Measurements from ENCODE around the gene UNC5A. TPM values are rescaled to one million over a fixed set of nuclear protein-coding genes. Genes with fewer than 3 reads are reported as not detected.

Gene UNC5A
- total RNA-seq, 4 donors from 2014 or later, result 0.48 TPM; not detected in 3

GRCh38 chr5:176863765-176864098 is 53.4 kb downstream of the UNC5A start:
- no peaks in the 10 kb centered on the region for H3K27me3 ChIP-seq
- DNase-seq, result no peak
- H3K4me1 ChIP-seq, result no peaks in the 10 kb centered on the region
- H3K27ac ChIP-seq, result no peak overlapping the region
- H3K4me3 ChIP-seq, result no peak overlapping the region
- intact Hi-C loops (cut with DNase I; ENCODE audit: low total_unique reads), result no loop called here
- TF ChIP-seq POLR2A (IDR thresholded peaks at IDR 0.05) (no peak), CTCF (IDR thresholded peaks at IDR 0.05) (no peak)
- H3K36me3 ChIP-seq, result no peaks in the 10 kb centered on the region
- H3K9me3 ChIP-seq, result no peaks in the 10 kb centered on the region

GRCh38 chr5:176864755-176865154 is 54.4 kb downstream of the UNC5A start:
- no peaks in the 10 kb centered on the region for H3K4me1 ChIP-seq
- H3K4me3 ChIP-seq, result no peak overlapping the region
- no peaks in the 10 kb centered on the region for H3K9me3 ChIP-seq
- DNase-seq, result no peak
- TF ChIP-seq POLR2A (IDR thresholded peaks at IDR 0.05) (no peak), CTCF (IDR thresholded peaks at IDR 0.05) (no peak)
- no peaks in the 10 kb centered on the region for H3K36me3 ChIP-seq
- intact Hi-C loops (cut with DNase I; ENCODE audit: low total_unique reads), result no loop called here
- H3K27ac ChIP-seq, result no peak overlapping the region
- H3K27me3 ChIP-seq, result no peaks in the 10 kb centered on the region

- Histone ChIP-seq H3K4me1 (no peaks in the 10 kb centered on the region), H3K36me3 (no peaks in the 10 kb centered on the region), H3K27ac (no peak overlapping the region), H3K27me3 (no peaks in the 10 kb centered on the region), H3K4me3 (no peak overlapping the region), H3K9me3 (no peaks in the 10 kb centered on the region)
- no peak for TF ChIP-seq CTCF (IDR thresholded peaks at IDR 0.05)
- TF ChIP-seq POLR2A (IDR thresholded peaks at IDR 0.05), result no peak
- intact Hi-C loops (cut with DNase I; ENCODE audit: low total_unique reads), result no loop called here
- no peak for DNase-seq
These were observed 55.6 kb downstream of the UNC5A start for GRCh38 chr5:176865964-176866363.

GRCh38 chr5:176866707-176867310 is 56.5 kb downstream of the UNC5A start:
- Histone ChIP-seq H3K4me1 (no peaks in the 10 kb centered on the region), H3K9me3 (no peaks in the 10 kb centered on the region), H3K27me3 (no peaks in the 10 kb centered on the region), H3K4me3 (no peak overlapping the region), H3K27ac (no peak overlapping the region), H3K36me3 (no peaks in the 10 kb centered on the region)
- intact Hi-C loops (cut with DNase I; ENCODE audit: low total_unique reads), result no loop called here
- TF ChIP-seq POLR2A (IDR thresholded peaks at IDR 0.05) (no peak), CTCF (IDR thresholded peaks at IDR 0.05) (no peak)
- DNase-seq, result no peak

- TF ChIP-seq CTCF (IDR thresholded peaks at IDR 0.05) (no peak), POLR2A (IDR thresholded peaks at IDR 0.05) (no peak)
- no peak overlapping the region for H3K4me3 ChIP-seq
- intact Hi-C loops (cut with DNase I; ENCODE audit: low total_unique reads), result no loop called here
- no peaks in the 10 kb centered on the region for H3K9me3 ChIP-seq
- no peaks in the 10 kb centered on the region for H3K36me3 ChIP-seq
- DNase-seq, result no peak
- H3K4me1 ChIP-seq, result no peaks in the 10 kb centered on the region
- no peaks in the 10 kb centered on the region for H3K27me3 ChIP-seq
- H3K27ac ChIP-seq, result no peak overlapping the region
These were observed 57.8 kb downstream of the UNC5A start for GRCh38 chr5:176868126-176868525.

Measured in uterus (tissue), 4 donors.